OCI-LY1 (cell line): ENCODE data around the gene PTH1R.

Experiments
- CTCF ChIP-seq: fragments of 200-600 bp; sonication (generic), shearing (Covaris generic); IDR thresholded peaks from 2 replicates; pipeline ENCODE4 v1.5.1; 2017; ENCODE audit warnings: mild to moderate bottlenecking, antibody characterized with exemption, low read length, moderate library complexity, mixed read lengths
- EZH2 ChIP-seq: fragments of 200-600 bp; sonication (generic), shearing (Covaris generic); IDR thresholded peaks from 2 replicates; pipeline ENCODE4 v1.8.0; 2017; ENCODE audit warnings: borderline replicate concordance, mixed run types, mild to moderate bottlenecking, antibody characterized with exemption, low read length, moderate library complexity, mixed read lengths

GRCh38 chr3:46847744-46848143 is 29.8 kb upstream of the PTH1R start:
- no peak for TF ChIP-seq CTCF
- TF ChIP-seq EZH2: no peak
